HG03342 (cell line): ENCODE measurements around the gene KIAA1671.

Experiments
- ATAC-seq: cut with Tn5 transposase; IDR thresholded peaks from one replicate; pipeline ENCODE4 v1.9.1; 2021; ENCODE audit warnings: mild to moderate bottlenecking, moderate library complexity; ENCODE audit not compliant: unreplicated experiment

KIAA1671 gene

DNA sequence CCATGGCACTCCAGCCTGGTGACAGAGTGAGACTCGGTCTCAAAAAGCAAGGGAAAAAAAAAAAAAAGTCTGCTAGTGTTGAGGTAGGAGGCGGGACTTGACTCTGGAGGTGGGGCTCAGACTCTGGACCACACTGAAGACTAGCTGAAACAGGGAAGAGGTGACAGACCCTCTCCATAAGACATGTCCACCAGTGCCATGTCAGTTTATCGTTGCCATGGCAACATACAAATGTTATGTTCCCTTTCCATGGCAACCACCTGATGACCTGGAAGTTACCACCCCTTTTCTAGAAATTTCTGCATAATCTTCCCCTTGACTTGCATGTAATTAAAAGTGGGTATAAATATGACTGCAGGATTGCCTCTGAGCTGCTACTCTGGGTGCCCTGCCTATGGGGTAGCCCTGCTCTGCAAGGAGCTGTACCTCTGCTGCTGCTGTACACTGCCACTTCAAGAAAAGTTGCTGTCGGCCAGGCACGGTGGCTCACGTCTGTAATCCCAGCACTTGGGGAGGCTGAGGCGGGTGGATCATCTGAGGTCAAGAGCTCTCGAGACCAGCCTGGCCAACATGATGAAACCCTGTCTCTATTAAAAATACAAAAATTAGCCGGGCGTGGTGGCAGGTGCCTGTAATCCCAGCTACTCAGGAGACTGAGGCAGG is 55.1 kb downstream of the KIAA1671 start:
- no peak for ATAC-seq

DNA sequence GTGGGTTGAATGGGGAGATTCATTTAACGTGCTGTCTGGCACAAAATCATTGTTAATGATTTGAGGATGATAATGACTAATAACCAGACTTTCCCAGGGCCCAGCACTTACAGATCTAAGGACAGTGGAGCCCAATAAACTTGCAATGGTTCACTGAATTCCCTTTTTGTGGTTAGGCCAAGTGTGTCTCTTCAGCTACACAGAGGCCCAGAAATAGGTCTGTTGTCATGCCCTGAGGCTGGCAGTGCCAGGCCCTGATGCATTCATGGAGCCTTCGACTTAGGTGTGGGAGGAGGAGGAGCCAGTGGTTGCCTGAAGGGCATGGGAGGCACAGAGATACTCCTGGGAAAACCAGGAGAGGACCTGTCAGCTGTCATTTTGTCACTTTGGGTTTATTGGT is 56.1 kb downstream of the KIAA1671 start:
- no peak for ATAC-seq

DNA sequence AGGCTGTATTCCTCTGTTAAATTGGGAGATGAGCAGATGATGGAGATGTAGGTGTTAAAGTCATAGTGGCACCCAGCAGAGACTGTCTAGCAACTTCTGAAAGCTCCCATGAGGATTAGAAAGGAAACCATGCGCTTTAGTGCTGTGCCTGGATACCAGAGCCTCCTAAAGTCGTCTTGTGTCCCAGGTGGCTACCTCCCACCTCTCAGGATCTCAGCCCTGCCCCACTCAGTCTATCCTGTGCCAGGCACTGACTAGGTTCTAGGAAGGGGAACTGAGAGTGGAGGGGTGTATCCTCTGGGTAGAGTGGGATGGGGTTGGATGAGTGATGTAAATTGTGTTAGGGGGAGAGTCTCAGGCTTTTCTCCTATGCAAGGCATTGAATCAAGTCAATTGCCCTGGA is 60.2 kb downstream of the KIAA1671 start:
- ATAC-seq = no peak

DNA sequence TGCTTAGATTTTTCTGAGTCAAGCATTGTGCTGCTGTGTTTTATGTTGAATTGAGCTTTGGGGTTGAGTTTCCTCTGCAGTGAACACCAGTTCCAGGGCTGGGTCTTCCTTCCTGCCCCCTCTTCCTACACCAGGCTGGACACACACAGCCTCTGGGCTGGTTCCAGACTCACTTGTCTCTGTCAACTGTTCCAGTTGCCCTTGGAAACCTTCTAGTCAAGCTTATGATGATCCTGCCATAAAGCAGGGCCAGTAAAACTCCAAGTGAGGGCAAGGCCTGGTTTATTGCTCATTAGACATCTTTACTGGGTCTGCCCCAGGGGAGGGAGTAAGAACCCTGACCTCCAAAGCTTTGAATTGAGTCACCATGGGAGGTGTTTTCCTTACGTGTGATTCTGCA is 61.1 kb downstream of the KIAA1671 start:
- no peak for ATAC-seq

DNA sequence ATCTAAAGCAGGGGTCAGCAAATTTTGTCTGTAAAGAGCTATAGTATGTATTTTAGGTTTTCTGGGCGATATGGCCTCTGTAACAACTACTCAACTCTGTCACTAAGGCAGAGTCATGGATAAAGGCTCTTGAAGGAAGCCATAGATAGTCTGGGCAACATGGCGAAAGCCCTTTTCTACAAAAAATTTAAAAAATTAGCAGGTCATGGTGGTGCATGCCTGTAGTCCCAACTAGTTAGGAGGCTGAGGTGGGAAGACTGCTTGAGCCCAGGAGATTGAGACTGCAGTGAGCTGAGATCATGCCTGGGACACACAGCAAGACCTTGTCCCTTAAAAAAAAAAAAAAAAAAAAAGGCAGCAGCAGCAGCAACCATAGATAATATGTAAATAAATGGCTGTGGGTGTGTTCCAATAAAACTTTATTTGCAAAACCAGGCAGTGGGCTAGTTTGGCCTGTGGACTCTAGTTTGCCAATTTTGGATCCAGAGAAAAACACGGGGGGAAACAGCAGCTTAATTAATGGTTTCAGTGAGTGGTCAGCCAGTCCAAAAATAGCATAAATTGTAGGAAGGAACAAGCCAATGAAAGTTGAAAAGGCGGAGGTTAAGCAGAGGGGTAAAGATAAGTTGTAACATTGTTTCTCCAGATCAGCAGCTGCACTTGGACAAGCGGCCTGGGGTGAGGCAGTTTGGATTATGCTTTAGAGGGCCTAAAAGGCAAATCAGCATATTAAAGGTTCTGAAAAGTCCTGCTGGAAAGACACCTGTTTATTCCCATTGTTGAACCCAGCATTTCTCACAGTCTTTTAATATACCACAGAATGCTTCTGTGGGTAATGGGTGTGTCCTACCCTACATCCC is 62.6 kb downstream of the KIAA1671 start:
- no peak for ATAC-seq

DNA sequence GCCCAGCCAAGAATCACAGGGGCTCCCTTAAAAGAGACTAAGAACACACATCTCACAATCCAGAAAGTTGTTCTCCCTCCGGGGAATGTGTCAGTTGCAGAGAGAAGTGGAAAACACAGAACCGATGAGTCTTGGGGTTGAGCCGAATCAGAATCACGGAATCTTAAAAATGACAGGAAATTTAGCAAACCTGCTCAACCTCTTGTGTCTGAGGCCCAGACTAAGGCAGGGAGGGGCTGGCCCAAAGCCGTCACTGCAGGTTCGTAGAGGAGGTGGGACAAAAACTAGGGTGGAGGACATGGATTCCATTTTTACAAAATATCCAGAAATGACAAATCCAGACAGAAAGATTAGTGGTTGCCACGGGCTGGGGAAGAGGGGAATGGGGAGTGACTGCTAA is 63.8 kb downstream of the KIAA1671 start:
- no peak for ATAC-seq

DNA sequence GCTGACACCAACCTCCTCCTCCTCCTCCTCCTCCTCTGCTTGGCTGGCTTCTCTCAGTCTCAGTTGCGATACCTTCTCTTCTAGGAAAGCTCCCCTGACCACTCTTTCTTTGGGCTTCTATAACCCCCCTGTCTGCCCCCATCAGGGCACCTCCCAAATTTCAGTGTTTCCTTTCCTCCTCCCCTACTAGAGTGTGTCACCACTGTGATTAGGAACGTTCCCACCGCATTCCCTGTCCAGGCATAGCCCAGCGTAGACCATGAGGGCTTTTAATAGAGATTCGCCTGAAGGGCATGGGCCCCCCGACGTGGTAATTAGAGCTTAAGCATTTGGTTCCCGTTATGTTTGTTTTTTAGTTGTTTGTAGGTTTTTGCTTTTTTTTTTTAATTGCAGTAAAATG is 65.5 kb downstream of the KIAA1671 start:
- ATAC-seq = no peak

DNA sequence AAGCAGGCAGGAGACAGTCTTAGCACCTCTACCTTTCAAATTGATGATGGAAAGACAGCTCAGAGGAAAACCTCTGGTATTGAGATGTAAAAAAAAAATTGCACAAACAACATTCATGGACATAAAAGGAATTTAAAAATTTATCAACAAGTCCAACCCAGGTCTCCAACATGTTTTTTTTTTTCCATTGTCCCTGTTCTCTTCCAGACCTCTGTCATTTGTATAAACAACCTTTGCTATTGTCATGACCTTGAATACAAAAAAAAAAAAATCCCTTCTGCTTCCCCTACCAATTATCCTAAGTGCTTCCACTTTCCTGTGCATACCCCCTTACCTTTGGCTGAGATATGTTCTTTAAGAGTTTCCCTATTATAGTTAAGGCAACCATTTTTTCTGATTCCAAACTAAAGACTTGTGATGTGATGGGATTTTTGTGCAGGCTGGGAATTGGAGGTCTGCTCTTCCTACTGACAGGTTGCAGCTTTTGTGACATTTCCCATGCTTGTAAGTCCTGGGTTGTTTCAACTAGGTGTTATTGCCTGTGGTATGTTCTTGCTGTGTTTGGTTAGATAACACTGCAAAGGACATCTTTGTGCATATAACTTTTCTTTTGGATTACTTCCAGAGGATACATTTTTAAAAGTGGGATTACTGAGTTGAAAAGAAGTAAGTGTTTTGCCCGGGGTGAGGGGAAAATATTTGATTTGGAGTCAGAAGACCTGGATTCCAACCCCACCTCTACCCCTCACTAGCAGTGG is 67.1 kb downstream of the KIAA1671 start:
- ATAC-seq = no peak

DNA sequence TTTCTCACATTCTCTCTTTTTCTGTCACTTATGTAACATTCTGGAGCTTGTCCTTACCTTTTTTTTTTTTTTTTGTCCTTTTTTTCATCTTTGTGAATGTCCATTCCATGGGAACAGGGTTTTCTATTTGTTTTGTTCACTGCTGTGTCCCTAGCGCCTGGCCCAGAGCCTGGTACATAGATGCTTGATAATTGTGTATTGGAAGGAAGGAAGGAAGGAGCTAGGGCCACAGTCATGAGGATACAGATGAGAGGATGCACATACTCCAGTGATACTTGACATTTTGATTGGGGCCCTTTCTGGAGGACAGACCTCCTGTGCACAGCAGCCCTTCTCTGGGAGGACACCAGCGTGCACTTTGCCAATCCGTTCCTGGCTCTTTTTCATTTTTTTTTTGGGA is 68.9 kb downstream of the KIAA1671 start:
- ATAC-seq = no peak

DNA sequence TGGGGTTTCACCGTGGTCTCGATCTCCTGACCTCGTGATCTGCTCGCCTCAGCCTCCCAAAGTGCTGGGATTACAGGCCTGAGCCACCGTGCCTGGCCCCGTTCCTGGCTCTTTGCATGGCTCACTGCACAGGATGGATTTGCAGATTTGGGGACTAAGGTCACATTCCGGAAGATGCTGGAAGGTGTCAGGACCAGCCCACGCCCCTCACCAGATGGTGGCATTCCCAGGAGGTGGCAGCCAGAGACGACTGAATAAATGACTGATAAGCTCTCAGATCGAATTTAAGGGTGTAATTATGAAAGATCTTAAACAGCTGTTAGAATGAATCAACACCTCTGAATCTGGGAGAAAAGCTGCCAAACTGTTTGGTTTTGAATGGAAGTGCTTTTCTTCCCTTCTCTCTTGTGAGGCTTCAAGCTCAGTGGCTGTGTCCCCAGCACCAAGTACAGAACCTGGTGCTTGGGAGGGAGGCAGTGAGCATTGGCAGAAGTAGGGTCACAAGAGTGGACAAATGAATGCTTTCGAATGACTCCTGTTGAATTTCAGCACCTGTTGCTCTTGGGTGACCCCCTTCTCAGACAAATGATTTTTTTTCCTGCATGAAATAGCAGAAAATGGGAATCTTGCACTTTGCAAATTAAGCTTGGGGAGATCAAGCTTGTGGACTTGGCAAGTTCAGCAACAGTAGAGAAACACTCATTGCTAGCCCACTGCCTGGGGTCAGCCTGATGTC is 69.6 kb downstream of the KIAA1671 start:
- no peak for ATAC-seq

DNA sequence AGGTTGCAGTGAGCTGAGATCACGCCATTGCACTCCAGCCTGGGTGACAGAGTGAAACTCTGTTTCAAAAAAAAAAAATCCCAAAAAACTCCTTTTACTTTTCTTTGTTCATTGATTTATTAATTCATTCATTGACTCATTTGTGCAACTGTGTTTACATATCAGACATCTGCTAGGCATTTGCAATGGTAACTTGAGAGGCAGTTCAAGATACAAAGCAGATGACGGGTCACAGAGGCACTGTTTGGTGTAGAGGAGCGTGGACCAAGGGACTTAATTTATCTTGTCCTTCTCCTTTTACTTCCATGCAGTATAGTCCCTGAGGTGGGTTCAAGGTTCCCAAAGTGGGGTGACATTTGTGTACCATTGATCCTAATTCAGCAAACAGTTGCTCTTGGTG is 71.4 kb downstream of the KIAA1671 start:
- ATAC-seq = no peak

DNA sequence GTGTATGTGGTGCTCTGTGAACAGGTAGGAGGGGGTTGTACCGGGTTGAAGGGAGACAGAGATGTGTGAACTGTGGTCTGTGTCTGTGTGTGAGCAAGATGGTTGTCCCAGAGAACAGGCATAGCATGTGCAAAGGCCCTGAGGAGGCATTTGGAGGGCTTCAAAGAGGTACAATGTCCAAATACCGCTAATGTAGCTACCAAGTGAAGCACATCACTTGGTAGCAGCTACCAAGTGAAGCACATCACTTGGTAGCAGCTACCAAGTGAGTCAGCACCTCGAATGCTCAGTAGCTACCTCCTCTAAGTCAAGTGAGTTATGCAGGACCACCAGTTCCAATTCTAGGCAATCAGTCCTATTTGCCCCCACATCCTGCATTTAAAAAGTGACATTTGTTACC is 72.4 kb downstream of the KIAA1671 start:
- no peak for ATAC-seq

DNA sequence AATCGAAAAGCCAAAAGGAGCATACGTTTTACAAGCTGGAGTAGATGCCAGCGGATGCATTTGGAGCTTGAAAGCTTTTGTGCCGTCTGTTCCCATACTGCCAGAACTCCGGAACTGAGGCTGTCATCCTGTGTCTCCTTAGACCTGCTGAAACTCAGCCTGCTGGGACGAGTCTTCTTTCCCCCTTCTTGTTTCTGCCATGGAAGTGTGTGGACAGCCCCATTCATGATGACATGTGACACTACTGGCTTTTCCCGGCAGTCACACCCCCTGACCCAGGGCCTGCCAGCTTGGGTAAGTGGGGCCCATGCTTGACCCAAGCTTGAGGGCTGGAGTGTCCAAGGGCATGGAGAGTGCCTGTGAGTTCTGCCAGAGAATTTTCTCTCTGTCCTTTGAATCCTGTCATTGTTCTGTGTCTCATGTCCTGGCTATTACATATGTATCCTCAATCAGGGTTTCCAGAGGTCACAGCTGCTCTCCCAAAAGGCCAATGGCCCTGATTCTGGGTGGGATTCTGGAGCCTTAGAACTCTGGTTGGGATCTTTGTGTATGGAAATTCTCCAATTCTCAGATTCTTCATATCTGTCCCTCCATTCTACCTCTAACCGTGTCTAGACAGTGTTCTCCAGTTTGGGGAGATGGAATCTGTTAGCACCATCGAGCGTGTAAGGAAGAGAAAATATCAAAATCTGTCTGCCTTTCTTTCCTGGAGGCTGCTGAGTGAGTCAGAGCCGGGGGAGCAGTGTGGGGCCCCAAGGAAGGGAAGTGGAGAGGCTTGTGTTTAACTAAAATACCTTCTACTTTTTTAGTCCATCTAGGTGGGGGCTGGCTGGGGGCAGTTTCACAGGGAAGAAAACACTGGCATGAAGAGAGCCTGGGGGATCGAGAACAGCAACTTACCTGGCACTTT is 73.2 kb downstream of the KIAA1671 start:
- ATAC-seq = no peak

DNA sequence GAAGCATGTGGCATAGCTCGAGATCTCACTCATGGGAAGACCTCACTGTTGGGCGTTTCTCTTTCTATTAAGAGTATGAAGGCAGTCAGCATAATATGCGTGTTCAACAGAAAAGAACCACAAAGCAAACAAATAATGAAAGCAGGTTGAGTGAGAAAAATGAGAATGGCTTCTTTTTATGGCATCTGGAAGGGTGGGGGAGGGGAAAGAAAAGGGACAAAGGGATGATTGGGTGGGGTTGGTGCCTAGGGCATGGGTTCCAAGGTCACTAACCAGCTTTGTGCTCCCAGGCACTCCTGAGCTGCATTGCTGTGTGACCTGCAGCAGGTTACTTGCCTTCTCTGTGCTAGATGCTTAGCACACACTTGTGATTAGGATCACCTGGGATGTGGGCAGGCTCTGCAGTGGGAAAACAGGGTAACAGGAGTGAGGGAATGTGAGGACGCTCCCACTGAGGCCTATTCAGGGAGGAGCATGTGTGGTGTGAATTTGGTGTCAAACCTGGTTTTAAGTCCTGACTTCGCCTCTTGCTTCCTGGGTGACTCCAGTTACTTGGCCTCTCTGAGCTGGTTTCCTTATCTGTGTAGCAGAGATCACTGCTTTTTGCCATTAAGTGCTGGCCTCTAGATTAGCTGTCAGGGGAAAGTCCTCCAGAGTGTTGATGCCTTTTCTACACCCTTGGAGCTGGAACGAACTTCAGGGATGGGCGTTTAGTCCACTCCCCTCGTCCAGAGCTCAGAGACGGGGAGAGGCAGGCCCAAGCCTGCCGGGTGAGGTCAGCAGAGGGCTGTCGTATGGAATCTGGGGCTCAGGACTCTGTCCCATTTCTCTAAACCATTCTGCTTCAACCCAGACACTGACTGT is 74.8 kb downstream of the KIAA1671 start:
- ATAC-seq = no peak

DNA sequence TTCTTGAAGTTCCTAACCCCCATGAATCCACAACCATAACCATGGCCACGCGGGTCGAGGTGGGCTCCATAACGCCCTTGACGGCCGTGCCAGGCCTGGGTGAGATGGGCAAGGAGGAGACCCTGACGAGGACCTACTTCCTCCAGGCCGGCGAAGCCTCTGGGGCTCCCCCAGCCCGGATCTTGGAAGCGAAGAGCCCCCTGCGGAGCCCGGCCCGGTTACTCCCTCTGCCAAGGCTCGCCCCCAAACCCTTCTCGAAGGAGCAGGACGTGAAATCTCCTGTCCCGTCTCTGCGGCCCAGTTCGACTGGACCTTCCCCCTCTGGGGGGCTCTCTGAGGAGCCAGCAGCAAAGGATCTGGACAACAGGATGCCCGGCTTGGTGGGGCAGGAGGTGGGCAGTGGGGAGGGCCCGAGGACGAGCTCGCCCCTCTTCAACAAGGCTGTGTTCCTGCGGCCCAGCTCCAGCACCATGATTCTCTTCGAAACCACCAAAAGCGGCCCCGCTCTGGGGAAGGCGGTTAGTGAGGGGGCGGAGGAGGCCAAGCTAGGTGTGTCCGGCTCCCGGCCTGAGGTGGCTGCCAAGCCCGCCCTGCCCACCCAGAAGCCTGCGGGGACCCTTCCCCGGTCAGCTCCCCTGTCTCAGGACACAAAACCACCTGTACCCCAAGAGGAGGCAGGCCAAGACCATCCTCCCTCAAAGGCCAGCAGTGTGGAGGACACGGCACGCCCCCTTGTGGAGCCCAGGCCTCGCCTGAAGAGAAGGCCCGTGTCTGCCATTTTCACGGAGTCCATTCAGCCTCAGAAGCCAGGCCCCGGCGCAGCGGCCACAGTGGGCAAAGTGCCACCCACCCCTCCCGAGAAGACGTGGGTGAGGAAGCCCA is 75.7 kb downstream of the KIAA1671 start:
- no peak for ATAC-seq

DNA sequence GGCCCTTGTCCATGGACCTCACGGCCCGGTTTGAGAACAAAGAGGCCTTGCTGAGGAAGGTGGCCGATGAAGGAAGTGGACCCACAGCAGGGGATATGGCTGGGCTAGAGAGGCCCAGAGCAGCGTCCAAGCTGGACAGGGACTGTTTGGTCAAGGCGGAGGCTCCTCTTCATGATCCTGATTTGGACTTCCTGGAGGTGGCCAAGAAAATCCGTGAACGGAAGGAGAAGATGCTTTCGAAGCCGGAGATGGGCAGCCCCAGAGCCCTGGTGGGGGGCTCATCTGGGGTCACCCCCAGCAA is 76.3 kb downstream of the KIAA1671 start:
- ATAC-seq = no peak

DNA sequence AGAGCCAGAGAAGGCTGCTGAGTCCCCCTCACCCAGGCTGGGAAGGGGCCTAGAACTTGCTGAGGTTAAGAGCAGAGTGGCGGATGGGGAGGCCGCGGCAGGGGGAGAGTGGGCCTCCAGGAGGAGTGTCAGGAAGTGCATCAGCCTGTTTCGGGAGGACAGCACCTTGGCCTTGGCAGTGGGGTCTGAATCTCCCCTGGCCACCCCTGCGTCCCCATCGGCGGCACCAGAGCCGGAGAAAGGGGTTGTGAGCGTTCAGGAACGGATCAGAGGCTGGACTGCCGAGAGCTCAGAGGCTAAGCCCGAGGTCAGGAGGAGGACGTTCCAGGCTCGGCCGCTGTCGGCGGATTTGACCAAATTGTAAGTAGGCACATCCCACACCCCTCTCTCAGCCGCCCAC is 76.7 kb downstream of the KIAA1671 start:
- ATAC-seq = no peak

DNA sequence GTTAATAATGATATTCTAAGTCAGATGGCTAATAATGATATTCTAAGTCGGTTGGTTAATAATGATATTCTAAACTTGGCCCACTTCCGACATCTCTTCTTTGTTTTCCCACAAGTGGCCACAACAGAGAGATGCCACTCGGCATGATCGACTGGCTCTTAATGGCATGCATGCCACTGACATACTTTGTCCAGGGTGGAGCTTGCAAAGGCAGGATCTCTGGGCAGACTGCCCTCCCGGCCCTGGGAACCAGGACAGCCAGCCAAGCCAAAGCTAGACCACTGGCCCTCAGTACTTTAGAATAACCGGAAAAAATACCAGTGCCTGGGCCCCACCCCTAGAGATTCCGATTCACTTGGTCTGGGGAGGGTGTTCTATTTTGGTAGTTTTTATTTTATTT is 78.1 kb downstream of the KIAA1671 start:
- ATAC-seq = no peak
